GM12878 (cell line): ENCODE results near the gene KCNJ3. TPM values are rescaled to one million over a fixed set of nuclear protein-coding genes. Genes with fewer than 3 reads are reported as not detected.

ENCODE experiments used
- ATAC-seq: fragments of 200-7000 bp; cut with Tn5 transposase; 3 replicates; pipeline ENCODE4 v1.9.1; 2020; ENCODE audit warnings: mild to moderate bottlenecking, moderate library complexity
- BruUV-seq: library from RNA; stranded (reverse); fragments of 400-500 nt; replicated peaks from 2 replicates; lab custom pipeline; 2021; lab: Mats Ljungman, UMichigan
- CTCF ChIA-PET: fragments of 300-600 bp; sonication (Branson Sonifier 250); formaldehyde crosslinking; extraction: SDS; loops from one replicate; lab custom pipeline; 2021; ENCODE audit warnings: inconsistent platforms; lab: Yijun Ruan, JAX
- POLR2A ChIA-PET: fragments of 350-600 bp; formaldehyde crosslinking; extraction: SDS; loops from one replicate; lab custom pipeline; 2021; ENCODE audit warnings: inconsistent platforms; lab: Charles Lee
- RAD21 ChIA-PET: fragments of 300-600 bp; sonication (Branson Sonifier 250); formaldehyde crosslinking; loops from one replicate; lab custom pipeline; 2023; ENCODE audit warnings: antibody characterized with exemption; ENCODE audit not compliant: unreplicated experiment; lab: Charles Lee
- SMC1A ChIA-PET: fragments of 300-600 bp; sonication (Branson Sonifier 250); formaldehyde crosslinking; loops from one replicate; lab custom pipeline; 2023; ENCODE audit not compliant: unreplicated experiment, uncharacterized antibody; lab: Charles Lee
- DNase-seq: peaks from one replicate; pipeline ENCODE4 v3.0.0-alpha.2; 2011; ENCODE audit warnings: low read depth, low spot score
- FAIRE-seq: peaks from 3 replicates; lab custom pipeline; 2011; peaks lifted over from hg19 to GRCh38; lab: Jason Lieb, UNC
- H2AFZ ChIP-seq: 2 replicates; pipeline ENCODE4 v1.6.0; 2011; ENCODE audit warnings: low read depth, low read length, control low read depth; ENCODE audit not compliant: control insufficient read depth
- H3K27ac ChIP-seq: 2 replicates; pipeline ENCODE4 v1.5.1; 2011; ENCODE audit warnings: control low read depth; ENCODE audit not compliant: control insufficient read depth, insufficient read depth
- H3K27me3 ChIP-seq, 2 experiments: replicated peaks in 1 of 2; 2 replicates each; pipeline versions ENCODE4 v1.6.0 to v1.6.1; 2011; ENCODE audit warnings: low read length in 1 of 2; ENCODE audit not compliant: control insufficient read depth in 2 of 2, insufficient read depth in 2 of 2
- H3K36me3 ChIP-seq, 2 experiments: 2 replicates each; pipeline ENCODE4 v1.5.1; 2011; ENCODE audit warnings: low read length in 1 of 2; ENCODE audit not compliant: control insufficient read depth in 2 of 2, insufficient read depth in 2 of 2
- H3K4me1 ChIP-seq: 2 replicates; pipeline ENCODE4 v1.6.1; 2011; ENCODE audit warnings: mild to moderate bottlenecking, low read length, moderate library complexity, mixed read lengths; ENCODE audit not compliant: control insufficient read depth, insufficient read depth
- H3K4me2 ChIP-seq: 2 replicates; pipeline ENCODE4 v1.6.0; 2011; ENCODE audit warnings: control low read depth; ENCODE audit not compliant: control insufficient read depth, insufficient read depth
- H3K4me3 ChIP-seq: fragments of 200-600 bp; sonication (generic); 2 replicates; pipeline ENCODE4 v1.5.1; 2016
- H3K79me2 ChIP-seq: 2 replicates; pipeline ENCODE4 v1.6.0; 2011; ENCODE audit warnings: low read length; ENCODE audit not compliant: control insufficient read depth, insufficient read depth
- H3K9ac ChIP-seq: 2 replicates; pipeline ENCODE4 v1.8.0; 2011; ENCODE audit warnings: low read length, control low read depth, mixed read lengths; ENCODE audit not compliant: control insufficient read depth, insufficient read depth
- H3K9me3 ChIP-seq: replicated peaks from 3 replicates; pipeline ENCODE4 v1.5.1; 2011; ENCODE audit warnings: mild to moderate bottlenecking, low read length; ENCODE audit not compliant: control insufficient read depth, insufficient read depth
- H4K20me1 ChIP-seq: 2 replicates; pipeline ENCODE4 v1.6.0; 2011; ENCODE audit not compliant: control insufficient read depth, insufficient read depth
- BHLHE40 ChIP-seq, 2 experiments: fragments of 450-650 bp in 1 of 2; IDR thresholded peaks; 2 replicates each; pipeline ENCODE4 v1.6.1; 2011 to 2017; ENCODE audit warnings: low read depth in 2 of 2, borderline replicate concordance in 1 of 2, improper control_type of control experiment in 1 of 2, low read length in 1 of 2, mild to moderate bottlenecking in 1 of 2
- NFYB ChIP-seq: IDR thresholded peaks from 2 replicates; pipeline ENCODE4 v1.6.1; 2011; ENCODE audit warnings: low read depth, mild to moderate bottlenecking, low read length, improper control_type of control experiment, moderate library complexity; ENCODE audit not compliant: insufficient read depth
- NR2C1 ChIP-seq: fragments of 450-650 bp; IDR thresholded peaks from 2 replicates; pipeline ENCODE4 v1.6.1; 2017; ENCODE audit warnings: antibody characterized with exemption, mild to moderate bottlenecking, moderate library complexity
- PAX5 ChIP-seq: IDR thresholded peaks from 2 replicates; pipeline ENCODE4 v1.6.1; 2011; ENCODE audit warnings: low read depth, low read length, borderline replicate concordance
- PML ChIP-seq: IDR thresholded peaks from 2 replicates; pipeline ENCODE4 v1.6.1; 2012; ENCODE audit warnings: low read length, inconsistent platforms
- ZNF274 ChIP-seq: IDR thresholded peaks from one replicate; pipeline ENCODE4 v1.8.0; 2011; ENCODE audit not compliant: insufficient read length, insufficient read depth
- ZNF687 ChIP-seq: fragments of 450-650 bp; IDR thresholded peaks from 2 replicates; pipeline ENCODE4 v1.6.1; 2017; ENCODE audit warnings: mild to moderate bottlenecking, moderate library complexity
- WGBS: methylation state at CpG from one replicate; pipeline ENCODE4 v1.1.6; 2016; ENCODE audit warnings: low lambda C conversion rate; ENCODE audit not compliant: insufficient replicate concordance, insufficient coverage; ENCODE audit errors: missing lambda C conversion rate; 5-methylcytosine and 5-hydroxymethylcytosine counted together
- in situ Hi-C: fragments of 300-500 bp; cut with MboI; formaldehyde crosslinking; loops from 9 replicates; pipeline ENCODE4 v1.14.3; 2018; ENCODE audit warnings: mixed read lengths
- intact Hi-C: fragments of 100-400 bp; cut with micrococcal nuclease; formaldehyde crosslinking; loops from one replicate; pipeline ENCODE4 v1.14.2; 2022; ENCODE audit not compliant: unreplicated experiment
- polyA plus RNA-seq, 11 experiments: library from polyadenylated mRNA; depleted of rRNA in 4 of 11; unstranded in 6 of 11; stranded (reverse) in 5 of 11; fragments of >200 nt; fragmentation: Nextera tagmentation in 4 of 11; fragmentation: Illumina TruSeq in 1 of 11; extraction: Ambion mirVana in 4 of 11; extraction: Trizol in 1 of 11; gene quantifications; 1 replicate in 1 of 11; 2 replicates in 10 of 11; pipeline versions ENCODE4 v1.2.1 to v1.2.3, GENCODE V29; 2011 to 2016; ENCODE audit warnings: inconsistent platforms in 2 of 11, missing spikeins in 2 of 11, low read depth in 1 of 11
- total RNA-seq, 4 experiments: library from RNA; depleted of rRNA in 3 of 4; stranded (reverse); fragments of >200 nt in 3 of 4; fragmentation: Illumina TruSeq in 1 of 4; extraction: Trizol in 1 of 4; gene quantifications; 2 replicates each; pipeline versions ENCODE4 v1.2.1 to v1.2.3, GENCODE V29; 2013 to 2021
- TF ChIP-seq, protein P1 (sequence below): fragments of 450-650 bp; IDR thresholded peaks from 2 replicates; pipeline ENCODE4 v1.6.1; 2017; ENCODE audit warnings: mild to moderate bottlenecking, low read depth, inconsistent platforms; ENCODE audit not compliant: poor library complexity, severe bottlenecking
- TF ChIP-seq, protein P2 (sequence below): IDR thresholded peaks from 2 replicates; pipeline ENCODE4 v1.6.1; 2012; ENCODE audit warnings: mild to moderate bottlenecking, low read depth, low read length

Gene KCNJ3
- total and polyA plus RNA-seq, 10 of the 15 experiments (the other 5 are each of a cell fraction or from before 2014, with no cell fraction given) = 0.01 to 1.1 (median 0.04) TPM; not detected in 6

DNA sequence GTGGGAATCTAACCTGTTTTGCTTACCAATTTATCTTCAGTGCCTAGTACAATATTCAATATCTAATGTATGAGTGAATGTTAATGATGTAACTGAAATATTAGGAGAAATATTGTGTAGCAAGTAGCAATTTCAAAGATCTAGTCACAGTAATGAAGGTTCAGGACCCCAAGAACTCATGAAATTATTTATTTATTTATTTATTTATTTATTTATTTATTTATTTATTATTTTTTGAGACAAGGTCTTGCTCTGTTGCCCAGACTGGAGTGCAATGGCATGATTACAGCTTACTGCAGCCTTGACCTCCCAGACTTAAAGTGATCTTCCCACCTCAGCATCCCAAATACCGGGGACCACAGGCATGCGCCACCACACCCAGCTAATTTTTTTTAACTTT is 126.9 kb downstream of the KCNJ3 start (continued):
- TF ChIP-seq, protein P1, sequence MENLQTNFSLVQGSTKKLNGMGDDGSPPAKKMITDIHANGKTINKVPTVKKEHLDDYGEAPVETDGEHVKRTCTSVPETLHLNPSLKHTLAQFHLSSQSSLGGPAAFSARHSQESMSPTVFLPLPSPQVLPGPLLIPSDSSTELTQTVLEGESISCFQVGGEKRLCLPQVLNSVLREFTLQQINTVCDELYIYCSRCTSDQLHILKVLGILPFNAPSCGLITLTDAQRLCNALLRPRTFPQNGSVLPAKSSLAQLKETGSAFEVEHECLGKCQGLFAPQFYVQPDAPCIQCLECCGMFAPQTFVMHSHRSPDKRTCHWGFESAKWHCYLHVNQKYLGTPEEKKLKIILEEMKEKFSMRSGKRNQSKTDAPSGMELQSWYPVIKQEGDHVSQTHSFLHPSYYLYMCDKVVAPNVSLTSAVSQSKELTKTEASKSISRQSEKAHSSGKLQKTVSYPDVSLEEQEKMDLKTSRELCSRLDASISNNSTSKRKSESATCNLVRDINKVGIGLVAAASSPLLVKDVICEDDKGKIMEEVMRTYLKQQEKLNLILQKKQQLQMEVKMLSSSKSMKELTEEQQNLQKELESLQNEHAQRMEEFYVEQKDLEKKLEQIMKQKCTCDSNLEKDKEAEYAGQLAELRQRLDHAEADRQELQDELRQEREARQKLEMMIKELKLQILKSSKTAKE = no peak
- TF ChIP-seq, protein P2, sequence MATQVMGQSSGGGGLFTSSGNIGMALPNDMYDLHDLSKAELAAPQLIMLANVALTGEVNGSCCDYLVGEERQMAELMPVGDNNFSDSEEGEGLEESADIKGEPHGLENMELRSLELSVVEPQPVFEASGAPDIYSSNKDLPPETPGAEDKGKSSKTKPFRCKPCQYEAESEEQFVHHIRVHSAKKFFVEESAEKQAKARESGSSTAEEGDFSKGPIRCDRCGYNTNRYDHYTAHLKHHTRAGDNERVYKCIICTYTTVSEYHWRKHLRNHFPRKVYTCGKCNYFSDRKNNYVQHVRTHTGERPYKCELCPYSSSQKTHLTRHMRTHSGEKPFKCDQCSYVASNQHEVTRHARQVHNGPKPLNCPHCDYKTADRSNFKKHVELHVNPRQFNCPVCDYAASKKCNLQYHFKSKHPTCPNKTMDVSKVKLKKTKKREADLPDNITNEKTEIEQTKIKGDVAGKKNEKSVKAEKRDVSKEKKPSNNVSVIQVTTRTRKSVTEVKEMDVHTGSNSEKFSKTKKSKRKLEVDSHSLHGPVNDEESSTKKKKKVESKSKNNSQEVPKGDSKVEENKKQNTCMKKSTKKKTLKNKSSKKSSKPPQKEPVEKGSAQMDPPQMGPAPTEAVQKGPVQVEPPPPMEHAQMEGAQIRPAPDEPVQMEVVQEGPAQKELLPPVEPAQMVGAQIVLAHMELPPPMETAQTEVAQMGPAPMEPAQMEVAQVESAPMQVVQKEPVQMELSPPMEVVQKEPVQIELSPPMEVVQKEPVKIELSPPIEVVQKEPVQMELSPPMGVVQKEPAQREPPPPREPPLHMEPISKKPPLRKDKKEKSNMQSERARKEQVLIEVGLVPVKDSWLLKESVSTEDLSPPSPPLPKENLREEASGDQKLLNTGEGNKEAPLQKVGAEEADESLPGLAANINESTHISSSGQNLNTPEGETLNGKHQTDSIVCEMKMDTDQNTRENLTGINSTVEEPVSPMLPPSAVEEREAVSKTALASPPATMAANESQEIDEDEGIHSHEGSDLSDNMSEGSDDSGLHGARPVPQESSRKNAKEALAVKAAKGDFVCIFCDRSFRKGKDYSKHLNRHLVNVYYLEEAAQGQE = no peak
- no peak for TF ChIP-seq PML
- TF ChIP-seq, all 136 proteins: peak for 0

GRCh38 chr2:154826827-154827226 is 128.3 kb downstream of the KCNJ3 start:
- no peak for DNase-seq
- no peak overlapping the region for H3K9ac ChIP-seq
- CTCF ChIA-PET = interaction anchor here (1.1 kb wide), 1 partner anchor 9 kb away, joined by 3 read pairs; no protein-coding TSS in a partner anchor
- no peaks in the 10 kb centered on the region for H3K27me3 ChIP-seq
- H3K4me2 ChIP-seq = no peak overlapping the region
- H3K36me3 ChIP-seq = no peaks in the 10 kb centered on the region
- BruUV-seq = no TSS peak
- no peaks in the 10 kb centered on the region for H3K4me1 ChIP-seq
- FAIRE-seq = no peak
- no peak overlapping the region for H3K4me3 ChIP-seq
- H3K27ac ChIP-seq = no peak overlapping the region
- no peak overlapping the region for H2AFZ ChIP-seq
- H4K20me1 ChIP-seq = no peaks in the 10 kb centered on the region
- POLR2A ChIA-PET = no interaction called here
- intact Hi-C loops (no loop called here), in situ Hi-C loops (no loop called here)
- RAD21 ChIA-PET = no interaction called here
- no peaks in the 10 kb centered on the region for H3K9me3 ChIP-seq
- WGBS = 8% methylated on average over 5 of the region's 5 CpGs
- SMC1A ChIA-PET = interaction anchor here (0.6 to 1.7 kb wide), 2 partner anchors 14 to 377 kb away, joined by 3 read pairs; no protein-coding TSS in a partner anchor
- H3K79me2 ChIP-seq = no peaks in the 10 kb centered on the region
- no peak for ATAC-seq
- no peak for TF ChIP-seq PAX5
- no peak for TF ChIP-seq NR2C1
- TF ChIP-seq ZNF274 = no peak
- TF ChIP-seq BHLHE40 (IDR thresholded peaks at IDR 0.05; ENCODE audit: borderline replicate concordance in 1 of 2, low read depth in 2 of 2, low read length in 1 of 2) = no peak
- no peak for TF ChIP-seq PML
- TF ChIP-seq NFYB = no peak
- no peak for TF ChIP-seq ZNF687
- TF ChIP-seq, protein P1 = no peak
